ENCODE data around the gene ANKRD63. TPM values are rescaled to one million over a fixed set of nuclear protein-coding genes. Genes with fewer than 3 reads are reported as not detected.

ANKRD63 gene
- total RNA-seq, 1 donor from 2014 or later: not detected

DNA sequence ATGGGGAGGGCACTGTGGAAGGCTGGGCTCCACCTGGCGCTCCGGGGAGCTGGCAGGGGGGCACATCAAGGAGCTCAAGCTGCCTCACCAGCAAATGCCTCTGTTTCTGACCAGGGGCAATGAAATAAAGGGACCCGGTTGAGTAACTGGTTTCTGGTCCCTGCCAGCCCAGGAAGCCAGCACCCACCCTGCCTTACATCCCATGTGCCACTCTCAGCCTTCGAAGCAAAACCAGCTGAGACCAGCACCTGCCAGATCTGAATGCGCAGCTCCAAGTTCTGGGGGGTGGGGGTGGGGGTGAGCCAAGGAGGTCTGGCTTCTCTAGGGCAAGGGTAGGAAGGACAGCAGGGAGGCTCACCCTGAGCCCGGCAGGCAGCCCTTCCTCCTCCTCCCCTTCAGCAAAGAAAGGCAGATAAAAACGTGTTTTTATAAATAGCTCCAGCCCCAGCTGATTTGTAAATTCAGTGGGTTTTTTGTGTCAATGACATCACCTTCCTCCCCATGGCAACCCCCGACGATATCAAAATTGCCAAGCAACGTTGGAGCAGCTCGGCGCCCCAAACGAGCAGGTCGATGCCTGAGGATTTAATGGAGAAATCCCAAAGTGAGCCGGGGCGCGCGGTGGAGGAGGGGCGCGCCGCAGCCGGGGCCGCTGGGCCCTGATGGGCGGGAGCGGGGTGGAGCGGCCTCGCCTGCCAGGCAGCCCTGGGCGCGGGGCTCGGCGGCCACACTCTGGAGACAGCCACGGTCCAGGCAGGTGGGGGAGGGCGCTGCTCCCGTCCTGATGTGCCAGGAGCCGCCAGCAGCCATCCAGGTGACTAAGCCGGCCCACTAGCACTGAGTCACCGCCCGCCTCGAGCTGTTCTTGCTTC is 44.1 kb downstream of the ANKRD63 start, which contains the start of gene PAK6:
TSS of gene PAK6 (plus strand) at position 532 of the 872 bp plus-strand sequence. CDS start 25,723 bp downstream, outside the sequence.
- Histone ChIP-seq H3K27me3 (ENCODE audit: low read depth) (peaks cover 33% of the 10 kb centered on the region), H3K36me3 (no peaks in the 10 kb centered on the region), H3K27ac (replicated peaks) (no peak within 1 kb of the TSS), H3K4me3 (peak within 1 kb of the TSS; percentile 57), H3K9me3 (replicated peaks) (no peaks in the 10 kb centered on the region), H3K4me1 (peaks cover 11% of the 10 kb centered on the region)
- intact Hi-C loops (cut with micrococcal nuclease): no loop called here
- TF ChIP-seq, protein P1, sequence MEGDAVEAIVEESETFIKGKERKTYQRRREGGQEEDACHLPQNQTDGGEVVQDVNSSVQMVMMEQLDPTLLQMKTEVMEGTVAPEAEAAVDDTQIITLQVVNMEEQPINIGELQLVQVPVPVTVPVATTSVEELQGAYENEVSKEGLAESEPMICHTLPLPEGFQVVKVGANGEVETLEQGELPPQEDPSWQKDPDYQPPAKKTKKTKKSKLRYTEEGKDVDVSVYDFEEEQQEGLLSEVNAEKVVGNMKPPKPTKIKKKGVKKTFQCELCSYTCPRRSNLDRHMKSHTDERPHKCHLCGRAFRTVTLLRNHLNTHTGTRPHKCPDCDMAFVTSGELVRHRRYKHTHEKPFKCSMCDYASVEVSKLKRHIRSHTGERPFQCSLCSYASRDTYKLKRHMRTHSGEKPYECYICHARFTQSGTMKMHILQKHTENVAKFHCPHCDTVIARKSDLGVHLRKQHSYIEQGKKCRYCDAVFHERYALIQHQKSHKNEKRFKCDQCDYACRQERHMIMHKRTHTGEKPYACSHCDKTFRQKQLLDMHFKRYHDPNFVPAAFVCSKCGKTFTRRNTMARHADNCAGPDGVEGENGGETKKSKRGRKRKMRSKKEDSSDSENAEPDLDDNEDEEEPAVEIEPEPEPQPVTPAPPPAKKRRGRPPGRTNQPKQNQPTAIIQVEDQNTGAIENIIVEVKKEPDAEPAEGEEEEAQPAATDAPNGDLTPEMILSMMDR (IDR thresholded peaks at IDR 0.05; ENCODE audit: borderline replicate concordance): no peak
- no peak for DNase-seq

DNA sequence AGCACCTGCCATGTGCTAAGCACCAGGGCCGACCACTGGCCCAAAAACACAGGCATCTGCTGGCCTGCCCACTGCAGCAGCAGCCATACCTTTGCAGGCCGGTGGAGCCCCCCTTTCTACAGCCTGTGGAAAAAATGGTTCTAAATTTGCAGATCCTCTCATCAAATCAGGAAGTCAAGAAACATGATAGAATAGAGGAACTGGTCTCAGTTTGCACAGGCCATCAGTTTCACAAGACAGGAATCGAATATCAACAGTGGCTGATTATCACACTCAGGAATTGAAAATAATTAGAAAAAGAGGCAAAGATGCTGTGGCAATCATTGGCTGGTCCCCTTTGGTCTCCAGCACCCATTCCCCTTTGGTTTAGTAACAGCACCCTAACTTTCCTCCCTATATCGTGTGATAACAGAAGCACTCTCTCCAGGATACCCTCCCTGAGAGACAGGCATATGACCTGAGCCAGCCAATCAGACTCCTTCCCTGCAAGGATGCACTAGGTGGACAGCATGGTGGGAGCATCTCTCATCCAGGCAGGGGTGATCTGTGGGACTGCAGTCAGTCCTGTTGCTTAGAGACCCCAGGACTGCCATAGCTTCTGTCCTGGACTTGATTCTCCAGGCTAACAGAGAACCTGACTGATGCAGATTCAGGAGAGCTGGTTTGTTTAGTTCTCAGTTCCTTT is 47.5 kb downstream of the ANKRD63 start:
- no peak for DNase-seq
- no peaks in the 10 kb centered on the region for H3K9me3 ChIP-seq (replicated peaks)
- H3K27me3 ChIP-seq (ENCODE audit: low read depth): peaks cover 26% of the 10 kb centered on the region
- peaks cover 11% of the 10 kb centered on the region for H3K4me1 ChIP-seq
- intact Hi-C loops (cut with micrococcal nuclease): no loop called here
- peak overlapping the region; percentile 36 for H3K27ac ChIP-seq (replicated peaks)
- TF ChIP-seq, protein P1 (IDR thresholded peaks at IDR 0.05; ENCODE audit: borderline replicate concordance): no peak
- H3K36me3 ChIP-seq: no peaks in the 10 kb centered on the region
- H3K4me3 ChIP-seq: no peak overlapping the region

GRCh38 chr15:40234783-40235182 is 48.1 kb downstream of the ANKRD63 start:
- TF ChIP-seq, protein P1 (IDR thresholded peaks at IDR 0.05; ENCODE audit: borderline replicate concordance): no peak
- Histone ChIP-seq H3K4me3 (no peak overlapping the region), H3K27me3 (ENCODE audit: low read depth) (peaks cover 21% of the 10 kb centered on the region), H3K4me1 (peaks cover 11% of the 10 kb centered on the region), H3K9me3 (replicated peaks) (no peaks in the 10 kb centered on the region), H3K36me3 (no peaks in the 10 kb centered on the region), H3K27ac (replicated peaks) (peak overlapping the region; percentile 36)
- DNase-seq: no peak
- intact Hi-C loops (cut with micrococcal nuclease): no loop called here

DNA sequence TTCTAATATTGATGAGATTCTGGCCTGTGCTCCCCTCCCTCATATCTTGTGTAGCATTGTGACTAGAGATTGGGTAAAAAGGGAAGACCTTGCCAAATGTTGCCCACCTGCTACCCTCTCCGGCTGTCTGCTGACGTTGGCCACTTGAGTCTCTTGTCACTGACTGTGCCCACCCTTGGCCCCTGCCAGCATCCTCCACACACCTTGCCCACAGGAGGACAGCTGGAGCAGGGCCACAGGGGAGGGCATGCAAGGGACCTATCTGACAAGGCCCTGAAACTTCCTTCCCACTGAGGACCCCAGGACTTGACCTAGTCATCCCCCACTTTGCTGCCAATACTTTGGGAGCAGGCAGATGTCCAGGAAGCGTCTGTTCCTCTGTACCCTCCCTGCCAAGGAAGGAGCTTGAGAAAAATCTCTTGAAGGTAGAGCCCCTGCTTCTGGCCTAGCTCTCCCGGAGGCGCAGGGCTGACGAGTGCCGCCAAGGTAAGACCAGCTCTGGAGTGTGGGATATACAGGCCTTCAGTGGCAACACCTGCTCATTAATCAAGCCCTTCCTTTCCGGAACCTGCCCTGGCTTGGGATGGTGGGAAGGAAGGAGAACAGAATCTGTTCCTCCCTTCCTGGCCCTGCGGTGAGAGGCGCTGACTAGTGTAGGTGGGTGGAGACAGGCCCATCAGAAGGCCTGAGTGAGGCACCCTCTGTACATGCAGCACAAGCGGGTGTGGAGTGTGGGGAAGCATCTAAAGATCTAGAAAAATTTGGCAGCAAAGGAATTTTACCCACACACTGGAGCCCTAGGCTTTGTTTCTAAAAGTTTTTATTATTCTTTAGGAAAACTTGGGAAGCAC is 48.9 kb downstream of the ANKRD63 start:
- H3K9me3 ChIP-seq (replicated peaks): no peaks in the 10 kb centered on the region
- no peak overlapping the region for H3K4me3 ChIP-seq
- intact Hi-C loops (cut with micrococcal nuclease): no loop called here
- H3K27ac ChIP-seq (replicated peaks): no peak overlapping the region
- no peaks in the 10 kb centered on the region for H3K36me3 ChIP-seq
- peaks cover 5% of the 10 kb centered on the region for H3K4me1 ChIP-seq
- peaks cover 12% of the 10 kb centered on the region for H3K27me3 ChIP-seq (ENCODE audit: low read depth)
- TF ChIP-seq, protein P1 (IDR thresholded peaks at IDR 0.05; ENCODE audit: borderline replicate concordance): no peak
- no peak for DNase-seq

DNA sequence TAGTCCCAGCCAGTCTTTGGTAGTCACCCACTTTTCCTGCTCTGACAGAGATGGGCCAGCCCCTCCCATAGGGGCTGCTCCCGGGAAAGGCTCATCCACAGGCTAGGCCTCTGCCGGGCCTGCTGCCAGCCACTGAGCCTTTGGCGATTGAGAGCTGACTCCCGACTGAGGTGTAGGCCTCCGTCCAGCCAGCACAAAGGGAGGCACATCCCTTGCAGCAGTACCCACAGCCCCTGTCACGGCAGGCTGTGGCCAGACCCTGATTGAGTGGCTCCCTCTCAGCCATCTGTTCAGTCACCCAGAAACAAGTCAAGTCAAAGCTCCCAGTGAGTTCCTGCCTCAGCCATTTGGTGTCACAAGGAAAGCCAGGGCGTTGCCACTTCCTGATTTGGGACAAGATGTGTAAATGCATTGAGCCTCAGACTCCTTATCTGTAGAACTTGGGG is 50.2 kb downstream of the ANKRD63 start:
- no peak overlapping the region for H3K27ac ChIP-seq (replicated peaks)
- no peaks in the 10 kb centered on the region for H3K4me1 ChIP-seq
- H3K36me3 ChIP-seq: no peaks in the 10 kb centered on the region
- H3K4me3 ChIP-seq: no peak overlapping the region
- TF ChIP-seq, protein P1 (IDR thresholded peaks at IDR 0.05; ENCODE audit: borderline replicate concordance): no peak
- intact Hi-C loops (cut with micrococcal nuclease): no loop called here
- no peaks in the 10 kb centered on the region for H3K27me3 ChIP-seq (ENCODE audit: low read depth)
- H3K9me3 ChIP-seq (replicated peaks): no peaks in the 10 kb centered on the region
- DNase-seq: no peak
